Fibroblast of skin of right quadriceps (primary cell): ENCODE results near the gene SRR.

Source experiments
- DNase-seq: peaks from one replicate; pipeline ENCODE4 v3.0.0-alpha.2; 2013

SRR gene

GRCh38 chr17:2373179-2373578 is 69.4 kb downstream of the SRR start:
- DNase-seq = no peak
